Fibroblast of the aortic adventitia (primary cell): ENCODE data around the gene ADAMTSL5. TPM values are rescaled to one million over a fixed set of nuclear protein-coding genes. Genes with fewer than 3 reads are reported as not detected.

Experiments used
- DNase-seq: peaks from one replicate; pipeline ENCODE4 v3.0.0-alpha.2; 2010; ENCODE audit warnings: low read depth
- H3K4me3 ChIP-seq: 2 replicates; pipeline ENCODE4 v1.5.1; 2011; ENCODE audit warnings: low read depth, mild to moderate bottlenecking, control low read depth, low read length, moderate library complexity
- CTCF ChIP-seq: IDR thresholded peaks from 2 replicates; pipeline ENCODE4 v1.5.1; 2011; ENCODE audit warnings: mild to moderate bottlenecking, low read length, control low read depth, inconsistent platforms; ENCODE audit not compliant: insufficient read depth
- total RNA-seq: library from RNA; depleted of rRNA; stranded (reverse); fragments of >200 nt; gene quantifications from 2 replicates; pipeline ENCODE4 v1.2.3, GENCODE V29; 2012; ENCODE audit warnings: low replicate concordance

Gene ADAMTSL5
- total RNA-seq, 1 donor, result 4.2 TPM

GRCh38 chr19:1487576-1488281 lies 25.1 kb downstream of the ADAMTSL5 start:
- no peak for DNase-seq
- TF ChIP-seq CTCF, result no peak

GRCh38 chr19:1486720-1487575 lies 25.9 kb downstream of the ADAMTSL5 start:
- H3K4me3 ChIP-seq, result no peak overlapping the region
- TF ChIP-seq CTCF, result no peak
- DNase-seq, result no peak

More at GRCh38 chr19:1487576-1488281, 25.1 kb downstream of the ADAMTSL5 start:
- H3K4me3 ChIP-seq, result no peak overlapping the region

GRCh38 chr19:1483979-1484428 lies 28.8 kb downstream of the ADAMTSL5 start:
- TF ChIP-seq CTCF, result no peak
- no peak overlapping the region for H3K4me3 ChIP-seq
- no peak for DNase-seq

GRCh38 chr19:1483131-1483978 lies 29.5 kb downstream of the ADAMTSL5 start:
- DNase-seq, result no peak
- H3K4me3 ChIP-seq, result no peak overlapping the region
- no peak for TF ChIP-seq CTCF

- no peak for DNase-seq
- no peak for TF ChIP-seq CTCF
- H3K4me3 ChIP-seq, result no peak overlapping the region
Measured at GRCh38 chr19:1482361-1483130, 30.3 kb downstream of the ADAMTSL5 start.

GRCh38 chr19:1481893-1482360 lies 30.9 kb downstream of the ADAMTSL5 start:
- TF ChIP-seq CTCF, result no peak
- H3K4me3 ChIP-seq, result no peak overlapping the region
- DNase-seq, result no peak
